HG02571 (cell line): ENCODE results near the gene ZCCHC10.
"Not testable (repeated sequence)": the region's sequence is repeated elsewhere in the genome, so short reads cannot be mapped to it uniquely, and the experiment has no call there.

ENCODE experiments used
- ATAC-seq: cut with Tn5 transposase; IDR thresholded peaks from one replicate; pipeline ENCODE4 v1.9.1; 2021; ENCODE audit warnings: mild to moderate bottlenecking, moderate library complexity; ENCODE audit not compliant: unreplicated experiment

ZCCHC10 gene

GRCh38 chr5:133046560-133046959 lies 20.2 kb upstream of the ZCCHC10 start:
- not testable (repeated sequence) for ATAC-seq

- no peak for ATAC-seq
Measured at GRCh38 chr5:133041910-133042309, 15.6 kb upstream of the ZCCHC10 start.

GRCh38 chr5:133041157-133041784 lies 14.9 kb upstream of the ZCCHC10 start:
- ATAC-seq, result no peak

GRCh38 chr5:133036677-133037076 lies 10.3 kb upstream of the ZCCHC10 start:
- ATAC-seq, result not testable (repeated sequence)

GRCh38 chr5:133035224-133035623 lies 8.9 kb upstream of the ZCCHC10 start:
- ATAC-seq, result no peak

GRCh38 chr5:133034064-133034463 lies 7.7 kb upstream of the ZCCHC10 start:
- no peak for ATAC-seq

GRCh38 chr5:133032852-133033742 lies 6.7 kb upstream of the ZCCHC10 start:
- ATAC-seq, result no peak

- ATAC-seq, result no peak
Measured at GRCh38 chr5:133030343-133031005, 4.1 kb upstream of the ZCCHC10 start.

- no peak for ATAC-seq
Measured at GRCh38 chr5:133029416-133029815, 3.1 kb upstream of the ZCCHC10 start.

- no peak for ATAC-seq
Measured at GRCh38 chr5:133026664-133027153, 360 bp upstream of the ZCCHC10 start.

GRCh38 chr5:133019471-133019870 lies 6.9 kb downstream of the ZCCHC10 start:
- ATAC-seq, result not testable (repeated sequence)

- ATAC-seq, result no peak
Measured at GRCh38 chr5:133017964-133018363, 8.4 kb downstream of the ZCCHC10 start.

GRCh38 chr5:133015466-133015865 lies 10.9 kb downstream of the ZCCHC10 start:
- no peak for ATAC-seq

GRCh38 chr5:133008455-133008854 lies 17.9 kb downstream of the ZCCHC10 start:
- not testable (repeated sequence) for ATAC-seq

GRCh38 chr5:133006653-133007052 lies 19.7 kb downstream of the ZCCHC10 start:
- no peak for ATAC-seq

GRCh38 chr5:132999246-132999645 lies 27.1 kb downstream of the ZCCHC10 start:
- no peak for ATAC-seq

- ATAC-seq, result no peak
Measured at GRCh38 chr5:132998556-132998955, 27.8 kb downstream of the ZCCHC10 start.

- no peak for ATAC-seq
Measured at GRCh38 chr5:132996307-132996706, 30.0 kb downstream of the ZCCHC10 start.

GRCh38 chr5:132987531-132988408 lies 38.6 kb downstream of the ZCCHC10 start:
- ATAC-seq, result no peak

- ATAC-seq, result not testable (repeated sequence)
Measured at GRCh38 chr5:132982971-132983370, 43.4 kb downstream of the ZCCHC10 start.
